ENCODE results near the gene GRK1.

Gene GRK1

GRCh38 chr13:113775451-113776145, 108.6 kb downstream of the GRK1 start:
- DNase-seq (ENCODE audit: low read depth in 3 of 3) = no peak

GRCh38 chr13:113776231-113777125, 109.5 kb downstream of the GRK1 start:
- no peak for DNase-seq (ENCODE audit: low read depth in 3 of 3)

GRCh38 chr13:113777311-113778260, 110.6 kb downstream of the GRK1 start:
- no peak for DNase-seq (ENCODE audit: low read depth in 3 of 3)

GRCh38 chr13:113781571-113781970, 114.6 kb downstream of the GRK1 start:
- no peak for DNase-seq (ENCODE audit: low read depth in 3 of 3)

GRCh38 chr13:113782472-113782871, 115.5 kb downstream of the GRK1 start:
- no peak for DNase-seq (ENCODE audit: low read depth in 3 of 3)

- no peak for DNase-seq (ENCODE audit: low read depth in 3 of 3)
Observed at GRCh38 chr13:113783200-113783881, 116.3 kb downstream of the GRK1 start.

- DNase-seq (ENCODE audit: low read depth in 3 of 3) = no peak
Observed at GRCh38 chr13:113783966-113784644, 117.1 kb downstream of the GRK1 start.

GRCh38 chr13:113784645-113785024, 117.6 kb downstream of the GRK1 start:
- no peak for DNase-seq (ENCODE audit: low read depth in 3 of 3)

GRCh38 chr13:113785051-113786010, 118.3 kb downstream of the GRK1 start:
- DNase-seq (ENCODE audit: low read depth in 3 of 3) = no peak

GRCh38 chr13:113786262-113786841, 119.3 kb downstream of the GRK1 start:
- DNase-seq (ENCODE audit: low read depth in 3 of 3) = no peak

Data from stimulated activated CD4-positive, alpha-beta T cell treated with anti-CD3 and anti-CD28 coated beads, TNF-alpha, amount 100 ng/mL, for 48 hours (primary cell).